HG03442 (cell line): ENCODE results near the gene SPOCK2.
"Not testable (repeated sequence)": the region's sequence is repeated elsewhere in the genome, so short reads cannot be mapped to it uniquely, and the experiment has no call there.

Experiments
- ATAC-seq: cut with Tn5 transposase; IDR thresholded peaks from one replicate; pipeline ENCODE4 v1.9.1; 2021; ENCODE audit warnings: mild to moderate bottlenecking, moderate library complexity; ENCODE audit not compliant: unreplicated experiment

The SPOCK2 gene

DNA sequence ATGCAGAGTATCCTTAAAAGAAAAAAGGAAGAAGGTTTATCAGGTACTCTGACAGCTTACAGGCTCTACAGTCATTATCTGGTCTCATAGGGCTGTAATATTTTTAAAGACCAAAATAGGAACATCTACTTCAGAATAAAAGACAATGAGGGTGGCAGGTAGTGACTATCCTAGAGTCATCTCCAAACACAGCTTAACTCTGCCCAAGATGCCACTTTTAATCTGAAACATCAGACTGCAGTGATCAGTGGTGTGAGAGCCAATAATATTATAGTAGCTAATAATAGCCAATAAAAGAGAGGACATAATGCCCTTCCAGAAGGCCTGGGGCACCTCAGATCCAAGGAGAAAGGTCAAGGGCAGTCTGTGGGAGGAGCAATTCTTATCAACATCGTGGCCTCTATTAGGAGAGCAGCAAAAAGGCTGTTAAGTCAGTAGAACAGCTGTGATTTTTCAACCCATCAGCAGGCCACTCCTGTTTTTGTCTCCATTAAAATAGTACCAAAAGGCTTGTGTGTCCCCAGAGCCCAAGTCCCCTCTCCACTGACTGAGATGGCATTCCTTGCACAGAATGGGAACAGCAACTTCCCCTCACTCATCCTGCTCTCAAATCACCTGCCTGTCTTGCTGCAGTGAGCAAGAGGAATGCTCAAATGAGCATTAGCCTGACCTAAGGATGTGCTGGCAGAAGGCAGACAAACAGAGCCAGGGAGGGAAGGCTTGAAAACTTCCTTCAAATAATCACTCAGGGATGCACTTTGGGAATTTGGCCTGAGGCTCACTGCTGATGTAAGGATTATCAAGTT, 20.7 kb upstream of the SPOCK2 start:
- ATAC-seq: no peak

DNA sequence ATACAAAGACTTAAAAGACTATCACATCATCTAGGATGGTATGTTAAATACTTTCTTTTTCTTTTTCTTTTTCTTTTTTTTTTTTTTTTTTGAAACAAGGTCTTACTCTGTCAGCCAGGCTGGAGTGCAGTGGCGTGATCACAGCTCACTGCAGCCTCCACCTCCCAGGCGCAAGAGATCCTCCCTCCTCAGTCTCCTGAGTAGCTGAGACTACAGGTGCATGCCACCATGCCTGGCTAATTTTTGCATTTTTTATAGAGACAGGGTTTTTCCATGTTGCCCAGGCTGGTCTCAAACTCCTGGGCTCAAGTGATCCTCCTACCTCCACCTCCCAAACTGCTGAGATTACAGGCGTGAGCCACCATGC, 19.6 kb upstream of the SPOCK2 start:
- ATAC-seq: not testable (repeated sequence)

DNA sequence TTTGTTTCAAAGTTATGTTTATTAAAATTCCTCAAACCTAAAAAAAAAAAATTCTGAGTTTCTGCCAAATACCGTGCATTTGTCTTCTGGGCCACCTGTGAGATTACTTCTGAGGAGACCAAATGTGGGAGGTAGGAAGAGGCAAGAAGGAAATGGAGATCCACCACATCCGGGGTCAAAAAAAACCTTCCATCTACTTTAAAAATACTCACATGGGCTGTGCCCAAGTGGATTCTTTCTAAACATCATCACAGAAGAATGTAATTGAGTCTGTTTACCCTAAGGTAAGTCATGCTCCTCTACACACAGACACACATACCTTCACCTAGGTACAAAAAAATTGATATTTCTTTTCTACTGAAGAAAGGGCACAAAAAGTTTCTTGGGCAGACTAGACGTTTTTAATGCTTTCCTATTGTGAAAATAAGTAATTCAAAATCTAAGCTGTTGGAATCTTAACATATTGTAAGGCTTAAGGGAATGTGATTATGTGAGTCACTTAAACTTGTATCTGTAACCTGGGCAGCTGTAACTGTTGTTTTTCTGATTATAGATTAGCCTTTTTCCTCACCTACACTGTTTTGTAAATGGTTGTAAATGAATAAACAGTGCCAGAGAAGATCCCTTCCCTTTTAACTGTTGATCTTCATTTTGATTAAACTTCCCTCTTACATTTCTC, 19.1 kb upstream of the SPOCK2 start:
- ATAC-seq: no peak

DNA sequence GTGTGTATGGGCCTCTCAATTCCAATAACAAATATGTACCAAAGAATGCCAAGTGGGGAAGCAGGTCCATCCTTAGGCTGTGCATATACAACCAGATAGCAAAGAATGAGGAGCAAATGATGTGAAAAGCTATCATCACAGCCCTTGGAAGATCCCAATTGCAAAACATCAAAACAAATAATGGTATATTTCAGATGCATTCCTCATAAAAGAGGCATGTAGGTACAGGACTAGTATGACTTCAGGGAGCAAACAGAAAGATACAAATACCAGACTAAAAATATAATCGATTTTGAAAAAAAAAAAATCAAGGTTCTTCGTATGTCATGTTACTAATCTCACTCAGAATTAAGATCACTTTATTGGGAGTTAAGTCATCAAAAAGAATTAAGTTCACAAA, 18.5 kb upstream of the SPOCK2 start:
- ATAC-seq: no peak

DNA sequence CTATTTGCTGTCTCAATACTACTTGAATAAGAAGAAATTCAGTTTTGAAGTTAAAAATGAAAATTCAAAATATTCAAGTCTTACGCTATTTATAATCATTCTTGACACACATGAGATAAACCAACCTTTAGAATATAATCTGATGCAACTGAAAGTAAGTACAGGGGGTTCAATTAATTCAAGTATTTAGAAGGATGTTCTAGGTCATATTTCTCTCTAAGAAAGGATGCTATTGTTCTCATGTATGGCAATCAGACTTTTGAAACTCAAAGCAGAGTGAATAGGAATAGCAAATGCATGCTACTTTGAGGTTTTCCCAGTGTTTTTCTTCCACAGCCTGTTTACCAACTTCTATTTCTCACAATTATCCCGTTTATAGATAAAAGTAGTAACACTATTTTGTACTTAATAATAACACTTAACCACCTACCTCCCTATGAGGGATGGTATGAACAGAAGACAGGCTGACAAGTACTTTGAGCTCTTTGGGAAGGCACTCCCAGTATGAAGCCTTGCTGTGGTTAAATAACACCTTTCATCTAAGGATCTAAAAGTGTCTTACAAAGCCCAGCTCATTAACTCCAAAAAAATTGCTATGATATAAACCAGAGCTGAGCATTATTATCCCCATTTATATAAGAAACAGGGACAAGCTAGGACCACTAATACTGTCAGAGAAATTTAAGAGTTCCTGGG, 18.0 kb upstream of the SPOCK2 start:
- no peak for ATAC-seq

DNA sequence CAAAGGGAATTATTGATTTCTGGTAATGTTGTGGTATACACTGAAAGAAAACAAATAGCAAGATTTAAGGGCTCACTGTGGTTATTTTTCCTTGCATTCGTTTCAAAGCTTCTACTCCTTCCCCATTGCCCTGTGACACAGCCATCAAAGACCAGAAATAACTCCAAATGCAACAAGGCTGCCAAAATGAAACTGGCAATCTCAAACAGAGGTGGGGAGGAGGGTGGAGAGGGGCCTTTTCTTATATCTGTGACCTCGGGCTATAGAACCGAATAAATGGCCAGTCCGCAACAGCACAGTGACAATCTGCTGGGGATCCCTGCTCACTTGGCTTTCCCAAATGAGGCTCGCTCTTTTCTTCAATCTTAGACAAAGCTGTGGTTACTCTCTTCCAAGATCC, 17.4 kb upstream of the SPOCK2 start:
- ATAC-seq: no peak

DNA sequence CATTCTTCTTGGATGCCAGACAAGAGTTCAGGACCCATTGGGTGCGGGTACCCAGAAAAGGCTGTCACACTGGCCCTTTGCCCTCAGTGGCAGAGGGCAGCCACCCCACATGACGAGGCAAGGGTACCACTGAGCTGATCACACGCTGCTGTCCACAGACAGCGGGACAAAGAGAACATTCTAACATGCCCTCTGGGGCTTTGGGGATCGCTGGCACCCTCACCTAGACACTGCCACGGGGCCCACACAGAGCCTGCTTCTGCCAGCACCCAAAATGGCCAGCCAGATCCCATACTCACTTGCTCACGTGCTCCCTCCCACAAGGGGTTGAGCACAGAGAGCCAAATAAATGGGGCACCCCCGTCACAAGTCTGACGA, 16.7 kb upstream of the SPOCK2 start:
- ATAC-seq: no peak

DNA sequence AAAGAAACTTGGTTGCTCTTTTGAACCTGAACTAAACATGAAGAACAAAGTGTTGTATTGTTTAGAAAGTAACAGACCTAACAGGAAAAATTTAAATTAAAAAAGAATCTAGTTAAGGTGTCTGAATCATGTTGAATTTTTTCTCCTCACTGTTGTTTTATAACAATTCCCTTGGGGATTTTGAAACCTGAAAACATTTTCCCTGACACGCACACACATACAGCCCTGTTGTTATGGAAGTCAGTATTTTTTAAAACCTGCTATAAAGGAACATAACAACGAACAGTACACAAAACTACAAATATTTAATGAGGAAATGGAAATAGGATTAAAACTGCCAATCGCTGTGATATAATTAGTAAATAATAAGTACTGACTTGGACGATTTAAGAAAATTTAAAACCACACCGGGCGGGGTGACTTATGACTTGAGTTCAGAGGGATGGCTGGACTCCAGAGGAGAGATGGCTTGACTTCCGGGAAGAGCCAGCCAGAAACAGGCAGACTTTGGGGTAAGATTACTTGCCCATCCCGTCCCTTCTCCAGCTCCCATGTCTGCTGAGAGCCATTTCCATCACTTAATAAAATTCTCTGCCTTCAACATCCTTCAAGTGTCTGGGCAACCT, 16.2 kb upstream of the SPOCK2 start:
- no peak for ATAC-seq

DNA sequence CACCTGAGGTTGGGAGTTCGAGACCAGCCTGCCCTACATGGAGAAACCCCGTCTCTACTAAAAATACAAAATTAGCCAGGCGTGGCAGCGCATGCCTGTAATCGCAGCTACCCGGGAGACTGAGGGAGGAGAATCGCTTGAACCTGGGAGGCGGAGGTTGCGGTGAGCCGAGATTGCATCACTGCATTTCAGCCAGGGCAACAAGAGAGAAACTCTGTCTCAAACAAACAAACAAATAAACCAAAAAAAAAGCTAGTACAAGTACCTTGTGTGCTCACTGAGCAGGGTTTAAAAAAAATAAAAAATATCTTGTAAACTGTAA, 11.2 kb upstream of the SPOCK2 start:
- ATAC-seq: no peak

DNA sequence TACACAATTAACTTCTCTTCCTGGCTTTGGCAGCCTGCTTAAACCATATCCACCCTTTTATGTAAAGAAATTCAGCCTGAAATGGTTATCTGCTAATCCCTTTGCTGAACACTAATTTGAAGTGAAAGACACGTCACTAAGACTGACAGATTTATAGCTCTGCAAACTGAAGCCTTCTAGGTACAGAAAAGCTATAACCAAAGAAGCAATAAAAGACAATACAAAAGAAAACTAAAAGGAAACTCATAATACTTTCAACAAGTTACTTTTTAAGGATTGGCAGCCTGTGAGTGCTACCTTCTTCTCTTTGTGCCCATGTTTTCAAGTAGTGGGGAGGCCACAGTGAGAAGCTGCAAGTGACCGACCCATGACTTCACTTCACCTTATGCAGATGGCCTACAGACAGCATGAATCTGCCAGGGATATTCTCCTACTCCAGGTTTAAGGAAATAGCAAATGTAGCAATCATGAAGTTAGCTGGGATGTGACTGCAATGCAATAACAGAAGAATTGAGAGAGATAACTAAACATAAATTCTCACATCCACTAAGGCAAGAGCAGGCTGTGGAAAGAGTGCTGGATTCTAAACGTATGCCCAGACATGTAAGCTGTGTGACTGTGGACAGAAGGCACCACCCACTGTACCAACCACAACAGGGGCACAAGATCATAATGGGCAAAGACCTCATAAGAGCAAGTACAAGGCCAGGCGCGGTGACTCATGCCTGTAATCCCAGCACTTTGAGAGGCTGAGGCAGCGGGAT, 10.7 kb upstream of the SPOCK2 start:
- ATAC-seq: no peak

DNA sequence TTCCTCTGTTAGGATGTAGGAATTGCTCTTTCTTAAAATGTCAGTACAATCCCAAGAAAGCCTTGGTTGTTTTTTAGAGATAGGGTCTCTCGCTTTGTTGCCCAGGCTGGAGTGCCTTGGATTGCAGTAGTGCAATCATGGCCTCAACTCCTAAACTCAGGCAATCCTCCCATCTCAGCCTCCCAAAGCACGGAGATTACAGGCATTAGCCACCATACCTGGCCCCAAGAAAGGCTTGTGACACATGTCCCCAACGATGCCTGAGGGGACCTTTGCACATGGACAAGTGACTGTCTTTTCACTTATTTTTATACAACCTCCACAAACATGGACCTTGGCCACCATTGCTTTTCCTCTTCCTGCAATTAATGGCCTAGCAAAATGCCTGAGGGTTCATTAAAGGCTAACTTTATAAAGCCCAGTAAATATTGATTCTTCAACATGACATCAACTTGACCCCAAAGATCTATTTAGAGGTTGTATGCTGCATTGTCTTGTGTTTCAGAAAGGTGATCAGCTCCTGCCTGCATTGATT, 10.0 kb upstream of the SPOCK2 start:
- no peak for ATAC-seq

DNA sequence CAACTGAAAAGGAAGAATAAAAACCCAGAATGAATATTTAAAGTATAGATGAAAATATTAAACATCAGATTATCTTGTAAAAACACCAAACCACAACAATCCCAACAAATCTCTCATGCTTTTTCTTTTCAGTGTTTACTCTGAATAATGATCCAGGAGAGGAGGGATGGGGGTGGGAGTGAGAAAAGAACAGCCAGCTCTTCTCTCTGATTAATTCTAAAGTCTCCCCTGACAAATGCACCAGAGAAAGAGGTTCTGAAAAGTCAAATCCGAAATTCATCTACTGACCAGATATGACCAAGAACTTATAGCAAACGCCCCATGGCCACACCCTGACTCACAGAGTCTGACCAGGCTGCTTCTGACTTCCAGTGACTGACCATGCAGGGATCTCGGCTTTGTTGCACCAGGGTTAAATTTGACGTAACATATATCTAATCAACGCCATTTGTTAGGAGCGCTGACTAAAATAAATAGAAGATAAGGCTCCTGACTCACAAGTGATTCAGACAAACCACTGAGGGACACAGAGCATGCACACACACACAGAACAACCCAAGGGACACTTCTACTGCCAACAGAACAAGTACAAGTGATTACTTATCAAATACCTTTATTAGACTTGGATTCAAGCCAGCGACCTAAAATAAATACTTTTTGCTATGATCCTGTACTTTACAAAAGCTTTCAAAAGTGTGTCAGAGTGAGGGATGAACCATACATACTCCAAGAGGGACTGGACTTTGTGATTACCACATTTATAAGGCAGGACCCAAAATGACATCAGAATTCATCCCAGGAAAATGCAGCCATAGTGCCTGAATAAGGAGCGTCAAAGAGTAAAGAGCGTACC, 9.3 kb upstream of the SPOCK2 start:
- no peak for ATAC-seq

DNA sequence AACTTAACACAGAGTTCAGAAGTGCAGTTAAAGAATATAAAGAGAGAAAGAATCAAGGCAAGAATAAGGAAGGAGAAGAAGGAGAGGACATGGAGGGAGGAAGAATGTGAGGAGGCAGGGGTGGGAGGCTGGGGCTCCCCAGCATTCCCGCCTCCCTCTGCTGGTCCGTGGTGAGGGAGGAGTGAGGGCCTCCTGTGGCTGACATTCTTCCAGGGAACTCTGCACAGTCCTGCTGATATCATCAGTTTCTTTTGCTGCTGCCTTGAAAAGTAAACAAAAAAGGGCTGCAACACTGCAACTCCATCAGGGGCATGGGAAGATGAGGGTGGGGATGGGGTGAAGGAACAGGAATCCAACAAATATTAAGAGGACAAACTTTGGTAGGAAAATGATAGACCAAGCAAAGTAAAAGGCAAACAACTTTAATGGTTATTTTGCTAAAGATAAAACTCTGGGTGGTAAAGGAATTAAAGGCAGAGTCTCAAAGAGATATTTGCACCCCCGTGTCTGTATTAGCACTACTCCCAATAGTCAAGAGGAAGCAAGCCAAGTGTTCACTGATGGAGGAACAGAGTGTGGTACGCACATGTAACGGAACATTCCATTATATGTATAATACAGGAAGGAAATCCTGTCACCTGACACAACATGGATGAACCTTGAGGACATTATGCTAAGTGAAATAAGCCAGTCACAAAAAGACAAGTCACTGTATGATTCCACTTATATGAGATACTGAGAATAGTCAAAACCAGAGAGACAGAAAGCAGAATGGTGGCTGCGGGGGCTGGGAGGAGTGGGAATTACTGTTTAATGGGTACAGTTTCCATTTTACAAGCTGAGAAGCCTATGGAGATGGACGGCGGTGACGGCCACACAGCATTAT, 8.0 kb upstream of the SPOCK2 start:
- no peak for ATAC-seq

DNA sequence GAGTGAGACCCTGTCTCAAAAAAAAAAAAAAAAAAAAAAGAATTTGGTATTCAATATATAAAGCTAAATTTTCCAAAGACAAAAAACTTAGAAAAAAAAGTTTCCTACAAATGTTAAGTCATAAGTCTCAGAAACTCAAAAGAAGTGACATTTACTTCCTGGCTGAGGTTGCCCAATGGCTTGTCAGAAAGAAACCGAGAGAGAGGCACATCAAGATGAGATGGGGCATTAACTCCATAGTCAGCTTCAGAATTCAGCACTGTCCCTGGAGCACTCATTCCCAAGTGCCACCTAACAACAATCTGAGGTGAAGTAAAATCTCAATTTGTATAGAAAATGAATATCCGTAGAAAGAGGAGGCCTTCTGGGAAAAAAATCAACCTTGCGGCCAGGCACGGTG, 6.8 kb upstream of the SPOCK2 start:
- no peak for ATAC-seq

DNA sequence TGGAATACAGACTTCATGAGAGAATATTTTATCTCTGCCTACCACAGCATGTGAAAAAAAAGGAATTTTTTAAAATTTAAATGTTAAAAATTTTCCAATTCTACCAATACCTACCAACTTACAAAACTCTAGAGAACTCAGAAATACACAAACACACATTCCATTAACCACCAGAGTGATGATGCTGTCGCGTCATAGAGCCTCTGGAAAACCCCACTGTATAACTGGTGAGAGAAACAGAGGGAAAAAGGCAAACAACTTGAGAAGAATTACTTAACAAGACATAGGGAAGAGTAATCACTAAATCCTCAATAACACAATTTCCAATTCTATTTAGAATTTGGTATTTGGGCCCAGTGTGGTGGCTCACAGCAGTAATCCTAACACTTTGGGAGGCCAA, 6.2 kb upstream of the SPOCK2 start:
- no peak for ATAC-seq

DNA sequence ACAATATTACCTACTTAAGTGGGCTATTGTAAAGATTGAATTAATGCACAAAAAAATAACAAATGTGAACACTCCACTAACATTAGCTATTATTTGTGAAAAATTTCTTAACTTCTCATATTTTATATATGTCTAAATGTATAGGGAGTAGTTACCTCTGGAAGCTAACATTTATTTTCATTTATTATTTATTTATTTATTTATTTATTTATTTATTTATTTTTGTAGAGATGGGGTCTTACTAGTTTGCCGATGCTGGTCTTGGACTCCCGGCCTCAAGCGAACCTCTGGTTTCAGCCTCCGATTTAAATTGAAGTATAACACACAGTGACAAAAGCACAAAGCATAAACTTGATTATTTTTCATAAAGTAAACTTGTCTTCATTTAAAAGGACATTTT, 5.1 kb upstream of the SPOCK2 start:
- ATAC-seq: no peak

DNA sequence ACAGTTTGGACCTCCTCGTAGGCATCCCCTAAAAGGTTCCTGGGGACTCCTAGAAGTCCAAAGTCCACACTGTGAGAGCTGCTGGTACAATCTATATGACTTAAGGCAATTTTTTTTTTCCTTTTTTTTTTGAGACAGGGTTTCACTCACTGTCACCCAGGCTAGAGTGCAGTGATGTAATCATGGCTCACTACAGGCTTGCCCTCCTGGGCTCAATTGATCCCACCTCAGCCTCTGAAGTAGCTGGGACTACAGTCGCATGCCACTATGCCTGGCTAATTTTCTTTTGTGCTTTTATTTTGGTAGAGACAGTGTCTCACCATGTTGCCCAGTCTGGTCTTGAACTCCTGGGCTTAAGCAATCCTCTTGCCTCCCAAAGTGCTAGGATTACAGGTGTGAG, 4.6 kb upstream of the SPOCK2 start:
- no peak for ATAC-seq

DNA sequence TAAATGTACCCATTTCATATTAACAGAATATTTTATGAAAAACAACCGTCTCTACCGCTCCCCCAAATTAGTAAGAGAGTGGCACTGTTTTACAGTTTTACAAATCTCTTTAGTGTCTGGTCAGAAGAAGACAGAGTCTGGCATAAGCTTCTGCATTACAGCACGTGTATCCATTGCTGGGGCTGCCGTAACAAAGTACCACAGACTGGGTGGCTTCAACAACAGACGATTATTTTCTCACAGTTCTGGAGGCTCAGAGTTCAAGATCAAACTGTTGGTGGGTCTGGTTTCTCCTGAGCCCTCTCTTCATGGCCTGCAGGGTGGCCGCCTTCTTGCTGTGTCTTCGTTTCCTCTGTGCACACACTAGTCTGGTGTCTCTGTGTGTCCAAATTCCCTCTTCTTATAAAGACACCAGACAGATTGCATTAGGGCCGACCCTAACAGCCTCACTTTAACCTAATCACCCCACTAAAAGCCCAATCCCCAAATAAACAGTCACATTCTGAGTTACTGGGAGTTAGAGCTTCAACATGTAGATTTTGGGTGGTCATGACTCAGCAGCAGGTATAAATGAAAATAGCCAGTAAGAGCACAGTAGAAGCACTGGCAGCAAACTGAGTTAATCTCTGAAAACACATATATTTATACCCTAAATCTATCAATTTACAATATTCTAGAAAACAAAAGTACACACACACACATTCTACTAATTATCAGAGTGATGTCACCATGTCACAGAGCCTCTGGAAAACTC, 4.0 kb upstream of the SPOCK2 start:
- ATAC-seq: no peak
